Measurements from ENCODE around the gene GRB2.
"Not testable (repeated sequence)": the region's sequence is repeated elsewhere in the genome, so short reads cannot be mapped to it uniquely, and the experiment has no call there.

Gene GRB2

DNA sequence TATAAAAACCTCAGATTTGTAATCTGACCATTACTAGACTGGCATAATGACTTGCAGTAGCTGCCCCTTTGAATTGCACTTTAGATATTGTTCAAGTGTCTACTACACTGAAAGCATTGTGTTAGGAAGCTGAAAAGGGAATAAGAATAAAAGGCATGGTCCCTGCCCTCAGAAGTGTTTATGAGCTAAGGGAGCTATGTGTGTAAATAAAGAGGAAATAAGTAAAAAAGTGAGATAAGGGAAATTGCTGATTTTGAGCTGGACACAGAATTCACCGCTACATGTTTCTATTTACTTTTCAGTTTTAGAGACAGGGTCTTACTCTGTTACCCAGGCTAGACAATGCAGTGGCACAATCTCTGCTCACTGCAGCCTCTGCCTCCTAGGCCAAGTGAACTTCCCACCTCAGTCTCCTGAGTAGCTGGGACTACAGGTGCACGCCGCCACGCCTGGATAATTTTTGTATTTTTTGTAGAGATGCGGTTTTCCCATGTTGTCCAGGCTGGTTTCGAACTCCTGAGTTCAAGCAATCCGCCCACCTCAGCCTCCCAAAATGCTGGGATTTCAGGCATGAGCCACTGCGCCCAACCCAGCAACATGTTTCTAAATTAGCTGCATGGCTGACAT, 57.0 kb downstream of the GRB2 start:
- no peak for DNase-seq

DNA sequence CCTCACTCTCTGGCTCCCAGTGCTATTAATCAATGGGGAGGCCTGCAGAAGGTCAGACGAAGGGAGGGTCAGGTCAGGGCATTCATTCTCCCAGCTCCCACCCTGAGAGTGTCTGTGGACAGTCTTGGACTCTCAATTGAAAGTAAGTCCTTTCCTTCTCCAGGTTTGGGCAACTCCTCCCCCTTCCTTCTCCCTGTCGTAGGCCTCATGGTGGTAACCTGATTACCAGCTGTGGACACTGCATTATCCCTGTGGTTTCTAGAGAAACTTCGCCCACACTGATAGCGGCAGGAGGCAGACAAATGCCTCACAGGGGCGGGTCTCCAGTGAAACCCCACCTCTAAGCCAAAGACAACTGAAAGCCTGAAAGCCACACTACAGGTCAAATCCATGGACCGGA, 58.6 kb downstream of the GRB2 start:
- DNase-seq: no peak

DNA sequence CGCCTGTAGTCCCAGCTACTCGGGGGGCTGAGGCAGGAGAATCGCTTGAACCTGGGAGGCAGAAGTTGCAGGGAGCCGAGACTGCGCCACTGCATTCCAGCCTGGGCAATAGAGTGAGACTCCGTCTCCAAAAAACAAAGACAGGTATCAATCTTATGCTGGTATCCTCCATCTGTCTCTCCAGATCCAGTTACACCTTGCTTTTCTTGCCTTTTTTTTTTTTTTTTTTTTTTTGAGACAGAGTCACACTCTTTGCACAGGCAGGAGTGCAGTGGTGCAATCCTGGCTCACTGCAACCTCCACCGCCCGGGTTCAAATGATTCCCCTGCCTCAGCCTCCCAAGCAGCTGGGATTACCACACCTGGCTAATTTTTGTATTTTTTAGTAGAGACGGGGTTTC, 59.1 kb downstream of the GRB2 start:
- DNase-seq: not testable (repeated sequence)

DNA sequence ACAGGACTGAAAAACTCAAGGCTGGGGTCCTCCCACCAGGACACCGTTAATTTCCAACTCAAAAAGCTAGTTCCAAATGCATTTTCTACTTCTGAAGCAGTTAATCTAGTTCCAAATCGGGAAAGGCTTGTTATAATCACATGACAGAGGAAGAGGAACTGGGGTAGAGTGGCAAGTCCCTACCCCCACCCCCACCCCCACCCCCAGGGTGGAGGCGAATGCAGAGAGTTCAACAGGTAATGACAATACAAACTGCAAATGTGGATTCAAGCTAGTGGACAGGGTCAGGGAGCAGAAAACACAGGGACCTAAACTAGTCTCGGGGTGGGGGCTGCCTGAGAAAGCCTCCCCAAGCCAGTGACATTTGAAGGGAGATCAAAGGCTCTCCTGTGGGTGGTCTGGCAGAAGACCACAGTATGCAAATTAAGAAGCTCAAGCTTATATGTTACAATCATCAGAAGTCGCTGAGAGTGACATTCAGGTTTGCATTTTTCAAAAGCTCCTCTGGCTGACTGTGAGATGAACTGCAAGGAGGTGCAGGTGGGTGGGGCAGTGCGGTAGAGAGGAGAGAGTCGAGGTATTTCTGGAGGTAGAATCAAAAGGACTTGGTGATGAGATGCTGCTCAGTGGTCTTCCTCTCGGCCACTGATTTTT, 59.8 kb downstream of the GRB2 start:
- DNase-seq: no peak

DNA sequence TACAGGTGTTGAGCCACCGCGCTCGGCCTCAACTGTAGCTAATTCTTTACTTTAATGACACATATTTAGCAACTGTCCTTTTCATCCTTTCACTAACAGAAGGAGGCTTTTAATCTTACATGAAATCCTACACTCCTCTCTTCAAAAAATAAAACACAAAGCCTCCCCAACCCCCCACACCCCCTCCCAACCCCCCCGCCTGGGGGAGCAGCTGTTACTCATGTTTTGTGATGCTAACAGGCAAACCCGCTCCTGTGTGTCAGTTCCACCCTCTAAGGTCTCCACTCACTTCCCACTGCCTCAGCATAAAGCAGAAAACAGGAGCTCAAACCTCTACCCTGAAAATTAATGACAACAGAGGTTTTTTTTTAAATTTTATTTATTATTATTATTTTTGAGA, 60.8 kb downstream of the GRB2 start:
- no peak for DNase-seq

DNA sequence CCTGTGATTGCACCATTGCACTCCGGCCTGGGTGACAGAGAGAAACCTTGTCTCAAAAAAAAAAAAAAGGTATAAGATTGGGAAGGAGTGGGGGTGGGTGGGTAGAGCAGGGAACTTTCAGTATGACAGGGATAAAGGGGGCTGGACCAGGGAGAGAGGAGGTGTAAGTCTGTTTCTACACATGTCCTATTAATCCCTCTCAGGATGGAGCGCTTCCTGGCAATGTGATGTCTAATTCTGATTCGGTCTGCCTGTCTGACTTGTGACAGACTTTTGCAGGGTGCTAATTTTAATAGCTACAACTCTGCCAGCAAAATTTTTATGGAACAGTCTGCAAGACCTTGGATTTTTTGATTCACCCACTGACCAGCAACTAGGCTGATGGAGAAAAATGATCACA, 62.5 kb downstream of the GRB2 start:
- no peak for DNase-seq

DNA sequence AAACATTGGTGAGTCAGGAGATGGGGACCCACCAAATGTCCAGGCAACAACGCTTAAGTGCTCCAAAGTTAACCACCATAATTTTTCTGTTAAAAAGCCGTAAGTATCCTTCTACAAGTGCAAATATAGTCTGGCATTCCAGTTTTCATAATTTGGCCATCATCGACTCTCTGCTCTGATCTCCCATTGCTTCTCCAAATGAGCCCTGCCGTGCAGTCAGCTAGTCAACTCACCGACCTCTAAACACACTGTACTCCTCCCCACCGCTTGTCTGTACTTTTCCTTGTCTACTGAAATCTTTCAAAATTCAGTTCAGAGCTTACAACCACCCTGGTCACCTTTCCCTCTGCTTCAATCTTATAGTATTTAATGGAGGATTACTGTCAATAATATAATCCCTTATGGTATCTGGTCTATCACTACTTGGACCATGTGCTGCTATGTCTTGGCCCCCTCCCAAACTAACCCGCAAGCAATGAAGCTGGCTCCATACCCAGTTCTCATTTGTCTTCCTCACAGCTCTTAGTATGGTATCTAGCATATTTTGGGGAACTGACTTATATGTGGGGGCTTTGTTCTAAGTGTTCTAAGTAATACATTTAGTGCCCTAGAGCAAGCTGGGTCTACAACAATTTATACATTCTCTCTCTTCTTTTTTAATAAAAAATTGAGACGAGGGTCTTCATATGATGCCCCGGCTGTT, 63.5 kb downstream of the GRB2 start:
- DNase-seq: no peak

DNA sequence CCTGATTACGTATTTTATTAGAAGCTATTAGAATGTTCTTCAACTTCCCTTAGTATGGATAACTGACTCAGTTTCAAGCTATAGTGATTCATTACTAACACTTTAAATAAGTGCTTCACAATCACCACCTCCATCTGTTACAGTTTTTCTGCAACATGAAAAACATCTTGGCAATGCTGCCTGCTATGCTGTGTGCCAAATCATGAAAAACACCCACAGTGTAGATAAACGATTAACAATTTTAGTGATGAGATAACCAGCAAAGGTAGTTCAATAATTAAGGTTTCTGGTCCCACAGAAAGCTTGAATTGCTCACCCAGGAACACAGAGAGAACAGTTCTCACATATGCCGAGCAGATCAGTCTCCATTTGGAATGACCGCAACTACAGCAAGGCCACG, 64.8 kb downstream of the GRB2 start:
- no peak for DNase-seq

DNA sequence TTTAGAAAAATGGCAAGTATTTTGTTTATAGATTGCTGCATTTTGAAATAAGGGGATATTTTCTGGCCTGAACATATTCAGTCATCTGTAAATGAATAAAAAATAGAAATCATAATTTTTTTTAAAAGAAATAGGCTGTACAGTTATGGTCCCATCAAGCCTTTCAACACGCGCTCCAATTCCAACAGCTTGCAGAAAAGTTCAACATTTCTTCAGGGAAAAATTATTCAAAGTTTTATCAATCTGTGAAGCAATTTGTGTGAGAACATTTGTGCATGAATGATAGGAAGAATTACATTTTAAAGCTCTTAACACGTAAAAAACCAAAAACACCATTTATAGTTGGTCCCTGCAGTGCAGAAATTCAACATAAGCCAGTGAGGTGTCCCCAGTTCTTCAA, 65.5 kb downstream of the GRB2 start:
- DNase-seq: no peak

DNA sequence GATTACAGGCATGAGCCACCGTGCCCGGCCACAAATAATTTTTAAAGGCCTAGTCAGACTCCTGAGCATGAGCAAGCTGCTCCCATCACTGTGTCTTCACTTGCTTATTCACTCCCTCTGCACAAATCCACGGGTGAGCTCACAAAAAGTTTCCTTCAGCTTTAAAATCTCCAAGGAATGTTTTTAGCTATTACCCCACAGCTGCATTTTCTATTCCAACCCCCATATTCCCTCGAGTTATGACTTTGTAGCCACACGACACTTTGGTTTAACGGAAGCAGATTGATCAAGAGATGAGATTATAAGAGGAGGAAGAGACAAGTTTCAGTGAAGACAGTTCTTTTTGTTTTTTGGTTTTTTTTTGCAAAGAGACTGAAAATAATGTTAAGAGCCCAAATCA, 67.1 kb downstream of the GRB2 start:
- DNase-seq: no peak

DNA sequence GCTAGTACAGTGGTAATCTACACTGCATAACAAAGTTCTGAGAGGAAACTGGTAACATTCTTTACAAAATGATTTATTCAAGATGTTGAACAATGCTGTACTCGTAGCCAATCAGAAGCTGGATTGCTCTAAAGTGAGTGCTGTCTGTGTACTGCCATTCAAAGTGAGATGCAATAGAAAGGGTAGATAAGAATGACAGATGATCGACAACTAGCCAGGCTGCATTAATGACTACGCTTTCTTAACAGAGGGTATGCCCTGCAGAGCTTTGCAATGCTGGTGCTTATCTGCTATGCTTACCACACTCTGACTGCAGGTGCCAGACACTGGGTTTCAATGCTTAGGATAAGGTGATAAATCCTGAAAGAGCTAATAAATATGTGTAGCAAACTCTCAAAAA, 70.2 kb downstream of the GRB2 start:
- DNase-seq: no peak

DNA sequence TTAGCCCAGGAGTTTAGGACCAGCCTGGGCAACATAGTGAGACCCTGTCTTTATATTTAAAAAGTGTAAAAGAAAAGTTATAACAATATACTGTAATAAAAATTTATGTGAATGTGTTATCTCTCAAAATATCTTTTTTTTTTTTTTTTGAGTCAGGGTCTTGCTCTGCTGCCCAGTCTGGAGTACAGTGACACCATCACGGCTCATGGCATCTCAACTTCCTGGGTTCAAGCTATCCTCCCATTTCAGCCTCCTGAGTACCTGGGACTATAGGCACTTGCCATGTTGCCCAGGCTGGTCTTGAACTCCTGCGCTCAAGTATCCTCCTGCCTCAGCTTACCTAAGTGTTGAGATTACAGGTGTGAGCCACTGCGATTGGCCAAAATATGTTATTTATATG, 70.8 kb downstream of the GRB2 start:
- no peak for DNase-seq

DNA sequence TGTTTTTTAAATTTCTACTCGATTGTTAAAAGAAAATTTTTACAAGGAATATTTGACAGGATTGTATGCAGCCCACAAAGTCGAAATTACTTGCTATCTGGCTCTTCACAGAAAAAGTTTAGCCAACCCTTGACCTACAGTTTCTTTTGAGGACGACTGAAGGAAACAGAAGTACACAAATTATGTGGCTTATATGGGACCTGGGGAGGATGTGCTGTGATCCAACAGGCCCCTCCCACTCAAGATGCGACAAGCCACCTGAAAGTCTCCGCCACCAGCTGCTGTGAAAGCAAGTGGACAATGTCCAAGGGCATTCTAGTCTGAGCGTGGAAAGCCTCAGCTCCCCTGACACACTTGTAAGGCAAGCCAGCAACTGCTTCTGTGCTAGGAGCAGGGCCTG, 73.8 kb downstream of the GRB2 start:
- DNase-seq: no peak

DNA sequence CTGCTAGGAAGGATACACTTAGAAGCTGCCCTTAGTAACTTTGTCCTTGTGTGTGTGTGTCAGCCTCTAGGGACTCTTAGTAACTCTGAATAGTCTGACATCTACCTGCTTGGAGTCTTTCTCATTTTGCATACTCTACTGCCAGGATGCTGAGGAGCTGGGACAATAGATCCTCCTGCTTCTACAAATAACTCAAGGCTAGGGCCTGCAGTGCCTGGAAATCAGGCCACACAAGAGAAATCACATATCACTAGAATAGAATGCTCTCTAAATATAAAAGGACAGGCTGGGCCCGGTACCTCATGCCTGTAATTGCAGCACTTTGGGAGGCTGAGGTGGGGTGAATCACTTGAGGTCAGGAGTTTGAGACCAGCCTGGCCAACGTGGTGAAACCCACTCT, 77.7 kb downstream of the GRB2 start:
- DNase-seq: no peak

DNA sequence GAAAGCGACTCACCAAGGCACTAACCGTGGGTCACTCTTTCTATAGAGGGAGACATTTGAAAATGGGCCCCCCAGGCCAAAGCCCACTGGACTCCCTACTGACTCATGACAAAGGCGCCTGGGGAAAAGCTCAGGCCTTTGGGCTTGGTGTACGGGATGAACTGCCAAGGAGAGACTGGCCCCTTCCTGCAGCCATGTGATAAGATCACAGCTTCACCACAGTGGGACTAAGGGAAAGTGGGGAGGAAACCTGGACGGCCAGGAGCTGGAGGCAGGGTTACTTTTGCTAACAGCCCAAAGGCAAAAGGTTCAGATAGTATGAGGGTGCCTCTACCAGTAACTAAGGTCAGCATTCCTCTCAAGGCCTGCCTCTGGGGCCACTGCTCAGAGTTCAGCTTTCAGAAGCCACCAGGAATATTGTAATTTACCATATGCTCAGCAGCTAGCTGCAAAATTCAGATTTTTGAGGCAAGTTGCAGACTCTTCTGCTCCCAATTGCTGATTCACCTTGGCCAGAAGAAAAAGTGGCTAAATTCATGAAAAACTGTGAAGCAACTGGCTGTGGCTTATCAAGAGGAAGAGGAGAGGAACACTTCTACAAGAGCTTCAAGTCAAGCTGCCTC, 79.1 kb downstream of the GRB2 start:
- no peak for DNase-seq

DNA sequence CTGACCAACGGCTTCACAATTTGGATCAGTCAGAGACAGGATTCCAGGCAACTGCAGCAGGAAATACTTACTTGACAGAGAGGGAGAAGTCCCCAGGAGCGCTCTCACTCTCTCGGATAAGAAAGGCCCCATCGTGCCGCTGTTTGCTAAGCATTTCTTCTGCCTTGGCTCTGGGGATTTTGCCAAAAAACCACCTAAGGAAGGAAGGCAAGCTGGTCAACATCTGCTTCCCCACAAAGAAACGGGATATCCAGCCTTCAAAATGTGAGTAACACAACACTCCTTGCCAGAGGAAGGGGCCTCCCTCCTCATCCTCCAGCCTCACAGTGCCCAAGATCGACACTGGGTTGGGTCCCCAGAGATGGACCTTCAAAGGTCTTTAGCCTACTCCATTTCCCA, 79.7 kb downstream of the GRB2 start:
- DNase-seq: no peak

DNA sequence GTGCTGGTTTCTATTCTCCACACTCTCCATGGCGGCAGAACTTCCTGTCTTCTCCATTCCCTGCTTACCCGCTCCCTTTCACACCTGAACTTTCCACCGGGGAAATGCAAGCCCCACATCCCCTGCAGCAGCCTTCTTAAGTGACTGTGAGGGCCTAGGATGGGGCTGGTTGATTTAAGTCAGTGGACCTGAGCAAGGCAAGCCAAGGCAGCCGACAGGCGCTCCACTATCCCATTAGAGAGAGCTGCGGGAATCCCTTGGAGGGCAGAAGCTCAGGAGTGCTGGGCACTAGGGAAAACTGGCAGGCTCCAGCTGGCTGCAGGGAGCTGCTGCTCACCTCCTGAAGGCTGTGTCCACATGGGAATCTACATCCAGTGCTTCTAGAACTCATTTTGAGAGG, 80.1 kb downstream of the GRB2 start:
- DNase-seq: no peak

DNA sequence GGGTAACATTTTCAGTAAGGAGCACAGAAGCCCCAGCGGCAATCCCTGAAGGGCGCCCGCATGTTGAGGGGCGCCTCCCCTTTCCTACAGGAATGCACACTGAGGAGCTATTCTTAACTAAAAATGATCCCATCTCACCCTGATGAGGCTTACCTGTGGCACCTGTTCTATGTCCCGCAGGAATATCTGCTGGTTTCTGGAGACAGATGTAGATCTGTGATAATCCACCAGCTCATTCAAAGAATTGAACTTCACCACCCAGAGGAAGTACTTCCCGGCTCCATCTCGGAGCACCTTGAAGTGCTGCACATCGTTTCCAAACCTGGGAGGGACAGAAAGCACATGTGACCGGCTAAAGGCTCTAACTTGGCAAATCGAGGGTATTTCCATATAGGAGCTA, 84.0 kb downstream of the GRB2 start:
- DNase-seq: no peak

DNA sequence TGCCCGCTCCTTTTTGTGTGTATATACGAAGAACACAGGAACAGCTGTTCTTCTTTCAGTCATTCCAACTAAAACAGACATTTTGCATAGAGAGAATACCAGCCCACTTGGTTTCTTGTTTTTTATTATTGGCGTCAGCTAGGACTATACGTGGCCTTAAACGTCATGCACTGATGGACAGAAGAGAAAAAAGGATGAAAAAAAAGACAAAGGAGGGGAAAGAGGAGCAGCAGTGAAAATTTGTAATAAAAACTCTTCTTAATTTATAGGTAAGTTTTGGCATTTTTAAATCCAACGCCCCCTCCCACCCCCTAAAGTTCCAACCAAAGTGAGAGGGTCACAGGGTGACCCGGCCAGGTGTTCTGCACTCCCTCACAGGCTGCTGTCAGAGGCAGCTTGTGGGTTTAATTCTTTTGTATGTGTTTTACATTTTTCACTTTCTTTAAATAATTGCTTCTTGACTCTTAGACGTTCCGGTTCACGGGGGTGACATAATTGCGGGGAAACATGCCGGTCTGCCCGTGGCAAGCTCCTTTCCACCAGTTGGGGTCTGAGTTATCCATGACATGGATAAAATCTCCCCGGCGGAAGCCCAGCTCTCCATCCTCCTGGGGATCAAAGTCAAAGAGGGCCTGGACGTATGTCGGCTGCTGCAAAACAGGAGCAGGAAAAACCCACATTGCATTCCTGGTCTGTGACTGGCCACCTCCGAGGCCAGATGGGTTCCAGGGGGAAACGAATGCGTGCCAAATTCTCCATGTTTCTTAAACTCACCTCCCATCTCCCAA, 85.4 kb downstream of the GRB2 start:
- no peak for DNase-seq

DNA sequence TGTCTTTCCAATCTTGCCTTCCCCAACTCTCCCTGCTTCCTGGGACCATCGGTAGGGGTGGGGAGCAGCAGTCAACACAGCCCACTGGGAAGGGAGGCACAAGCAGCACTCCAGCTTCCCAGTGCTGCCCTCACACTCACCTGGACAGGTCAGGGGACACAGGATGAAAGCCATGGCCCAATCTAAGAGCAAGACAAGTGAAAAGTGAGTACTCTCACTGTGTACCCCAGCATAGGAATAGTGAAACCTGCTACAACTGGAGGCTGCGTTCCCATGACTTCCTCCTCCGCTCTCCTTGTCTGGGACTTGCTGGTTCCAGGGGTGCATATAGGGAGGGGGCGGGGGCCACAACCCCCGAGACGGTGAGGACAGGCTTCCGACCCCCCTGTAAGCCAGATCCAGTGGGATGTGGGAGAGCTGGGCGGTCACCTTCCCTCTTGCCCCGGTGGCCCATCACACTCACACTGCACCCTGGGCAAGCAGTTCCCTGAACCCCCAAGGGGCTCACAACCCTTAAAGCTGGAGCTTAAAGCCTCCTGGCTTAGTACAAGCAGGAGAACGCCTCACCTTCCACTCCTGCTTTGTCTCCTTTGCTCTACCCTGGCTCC, 86.8 kb downstream of the GRB2 start:
- DNase-seq: no peak

DNA sequence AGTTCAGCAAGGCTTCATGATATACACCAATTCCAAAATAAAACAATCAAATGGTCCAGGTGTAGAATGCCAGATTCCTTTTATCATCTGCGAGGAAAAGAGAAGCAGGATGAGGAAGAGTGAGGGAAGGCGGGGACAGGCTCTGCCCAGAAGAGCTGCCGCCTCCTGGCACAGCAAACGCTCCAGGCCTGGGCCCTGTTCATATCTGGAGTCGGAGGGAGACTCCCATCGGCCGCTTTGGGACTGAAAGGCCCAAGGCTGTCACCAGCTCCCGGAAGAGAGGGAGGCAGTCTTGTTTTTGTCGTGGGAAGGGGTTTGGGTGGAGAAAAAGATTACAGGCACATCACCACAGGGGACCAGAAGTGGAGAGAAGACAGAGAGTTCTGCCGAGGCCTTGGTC, 87.3 kb downstream of the GRB2 start:
- no peak for DNase-seq

DNA sequence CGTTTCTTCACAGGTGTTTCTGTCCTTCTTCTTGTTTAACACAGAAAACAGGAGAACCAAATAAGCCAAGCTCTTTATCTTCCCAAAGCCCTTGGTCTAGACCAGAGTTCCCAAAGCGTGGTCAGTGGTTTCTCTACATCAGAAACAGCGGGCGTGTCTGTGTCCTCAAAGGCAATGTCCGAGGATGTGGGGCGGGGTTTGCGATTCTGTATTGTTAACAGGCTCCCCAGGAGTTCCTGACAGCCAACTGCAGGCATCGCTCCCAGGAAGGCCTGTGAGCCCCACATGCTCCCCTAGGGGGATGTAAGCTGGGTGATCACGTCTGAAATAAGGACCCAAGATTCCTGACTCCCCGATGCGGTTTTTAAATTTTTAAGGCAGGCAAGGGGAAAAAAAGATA, 87.8 kb downstream of the GRB2 start:
- DNase-seq: no peak

DNA sequence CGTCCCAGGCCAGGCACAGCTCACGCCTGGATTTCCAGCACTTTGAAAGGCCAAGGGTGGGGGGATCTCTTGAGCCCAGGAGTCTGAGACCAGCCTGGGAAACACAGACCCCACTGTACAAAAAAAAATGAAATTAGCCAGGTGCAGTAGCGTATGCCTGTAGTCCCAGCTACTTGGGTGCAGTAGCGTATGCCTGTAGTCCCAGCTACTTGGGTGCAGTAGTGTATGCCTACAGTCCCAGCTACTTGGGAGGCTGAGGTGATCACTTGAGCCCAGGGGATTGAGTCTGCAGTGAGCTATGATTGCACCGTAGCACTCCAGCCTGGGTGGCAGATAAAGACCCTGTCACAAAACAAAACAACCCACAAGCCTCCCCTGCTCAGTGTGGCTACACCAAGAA, 89.2 kb downstream of the GRB2 start:
- DNase-seq: no peak

Measured in NCI-H1092 (cell line).